Neural cell (in vitro differentiated cells): ENCODE measurements around the gene NECTIN4.

Experiments used
- CTCF ChIP-seq: fragments of 450-650 bp; IDR thresholded peaks from 2 replicates; pipeline ENCODE4 v1.5.1; 2014; ENCODE audit warnings: antibody characterized with exemption, mild to moderate bottlenecking, moderate library complexity; ENCODE audit not compliant: poor library complexity, severe bottlenecking
- EZH2 ChIP-seq: fragments of 200-600, 300-800 bp; shearing (Covaris generic), sonication (generic); IDR thresholded peaks from 2 replicates; pipeline ENCODE4 v1.6.1; 2014; ENCODE audit warnings: antibody characterized with exemption, low read length, borderline replicate concordance, mild to moderate bottlenecking; ENCODE audit not compliant: insufficient read depth, poor library complexity, severe bottlenecking
- POLR2AphosphoS5 ChIP-seq: IDR thresholded peaks from 2 replicates; pipeline ENCODE4 v1.6.1; 2012
- RAD21 ChIP-seq: fragments of 450-650 bp; conservative IDR thresholded peaks from 2 replicates; pipeline ENCODE4 v1.6.1; 2014; ENCODE audit warnings: antibody characterized with exemption, mild to moderate bottlenecking, moderate library complexity
- REST ChIP-seq: IDR thresholded peaks from 2 replicates; pipeline ENCODE4 v1.6.1; 2012; ENCODE audit warnings: borderline replicate concordance

- TF ChIP-seq CTCF (no peak), POLR2AphosphoS5 (no peak), REST (no peak), EZH2 (no peak), RAD21 (no peak)
Observed at GRCh38 chr1:161094481-161094880, 5.1 kb upstream of the NECTIN4 start.
